HG02938 (cell line): ENCODE data around the gene EFHC2.
"Not testable (repeated sequence)": the region's sequence is repeated elsewhere in the genome, so short reads cannot be mapped to it uniquely, and the experiment has no call there.

Experiments used
- ATAC-seq: cut with Tn5 transposase; IDR thresholded peaks from one replicate; pipeline ENCODE4 v1.9.1; 2021; ENCODE audit warnings: mild to moderate bottlenecking, moderate library complexity; ENCODE audit not compliant: unreplicated experiment

Gene EFHC2

DNA sequence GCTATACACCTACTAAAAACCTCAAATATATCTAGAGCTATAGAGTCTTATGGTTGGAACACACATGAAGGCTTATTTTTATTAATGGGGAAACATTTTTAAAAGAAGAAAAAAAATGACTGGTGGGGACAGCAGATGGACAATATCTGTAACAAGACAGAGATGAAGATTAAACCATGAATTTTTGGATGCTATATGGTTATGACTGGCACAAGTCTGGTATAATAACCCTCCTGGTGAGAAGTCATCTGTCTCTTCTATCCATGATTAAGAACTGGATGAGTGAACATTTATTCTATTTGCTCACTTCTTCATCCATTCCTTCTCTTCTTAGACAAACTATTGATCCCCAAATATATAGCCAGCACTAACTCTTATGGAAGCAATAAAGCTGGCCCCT, 104.4 kb downstream of the EFHC2 start:
- ATAC-seq, result no peak

DNA sequence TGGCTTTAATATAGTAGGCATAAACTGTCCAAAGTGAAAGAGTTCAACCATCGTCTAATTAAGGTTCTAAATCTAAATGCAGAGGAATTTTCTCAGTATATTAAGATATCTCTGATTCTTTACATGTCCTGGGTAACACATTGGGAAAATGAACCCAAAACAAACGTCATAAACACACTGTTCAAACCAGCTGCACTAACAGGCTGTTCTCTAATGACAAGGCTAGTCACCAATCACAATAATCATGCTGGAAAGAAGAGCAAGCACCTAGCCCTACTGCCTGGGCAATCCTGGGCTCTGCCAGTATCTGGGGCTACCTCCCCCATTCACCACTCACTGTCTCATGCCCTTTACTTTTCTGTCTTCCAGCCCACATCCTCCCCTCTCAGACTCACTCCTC, 107.9 kb downstream of the EFHC2 start:
- no peak for ATAC-seq

DNA sequence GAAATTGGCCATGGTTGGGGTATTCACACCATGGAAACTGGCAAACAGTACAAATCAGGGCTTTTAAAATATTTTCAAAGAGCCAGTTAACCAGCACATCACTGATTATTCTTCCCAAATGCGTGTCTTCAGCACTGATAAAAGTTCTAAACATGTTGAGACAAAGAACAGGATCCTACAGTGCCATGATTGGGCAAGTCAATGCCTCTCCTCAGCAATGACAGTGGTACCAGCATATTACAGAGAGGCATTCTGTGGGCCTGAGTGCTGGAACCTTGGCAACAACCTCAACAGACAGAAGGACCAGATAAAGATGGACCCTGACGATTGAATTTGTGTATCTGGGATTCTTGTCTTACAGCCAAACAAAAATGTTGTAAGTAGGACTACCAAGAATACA, 108.9 kb downstream of the EFHC2 start:
- no peak for ATAC-seq

DNA sequence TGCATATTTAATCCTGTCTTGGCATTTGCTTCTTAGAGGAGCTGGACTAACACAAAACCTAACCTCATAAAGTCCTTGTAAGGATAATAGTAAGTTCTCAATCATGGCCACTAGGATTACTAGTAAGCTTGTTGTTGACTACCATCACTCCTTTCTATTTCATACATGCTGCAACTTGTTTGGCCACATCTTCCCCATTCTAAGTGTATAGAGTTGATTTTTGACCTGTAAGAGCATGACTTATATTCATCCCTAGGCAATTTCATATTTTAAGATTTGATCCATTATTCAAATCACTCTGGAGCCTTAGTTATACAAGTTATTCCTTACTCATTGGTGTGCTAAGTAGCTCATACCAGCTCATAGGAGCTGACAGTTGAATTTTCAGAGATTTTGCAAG, 109.4 kb downstream of the EFHC2 start:
- ATAC-seq, result no peak

DNA sequence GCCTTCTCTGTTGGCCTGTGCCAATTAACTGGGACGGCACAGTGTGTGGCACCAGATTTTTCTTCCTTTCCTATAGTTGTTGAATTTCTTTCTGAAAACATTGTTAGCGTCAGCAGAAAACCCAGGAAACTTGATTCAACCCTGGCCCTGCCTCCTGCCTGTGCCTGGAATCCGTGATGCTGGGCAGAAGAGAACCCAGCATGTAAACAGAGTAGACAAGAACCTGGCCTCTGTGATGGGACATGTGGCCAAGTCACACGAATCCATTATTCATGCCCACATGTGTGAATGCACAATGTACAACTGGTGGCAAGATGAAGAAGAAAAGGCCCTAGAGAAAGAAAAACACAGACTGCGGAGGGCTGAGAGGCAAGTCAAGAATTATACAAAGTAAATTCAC, 111.4 kb downstream of the EFHC2 start:
- ATAC-seq, result no peak

DNA sequence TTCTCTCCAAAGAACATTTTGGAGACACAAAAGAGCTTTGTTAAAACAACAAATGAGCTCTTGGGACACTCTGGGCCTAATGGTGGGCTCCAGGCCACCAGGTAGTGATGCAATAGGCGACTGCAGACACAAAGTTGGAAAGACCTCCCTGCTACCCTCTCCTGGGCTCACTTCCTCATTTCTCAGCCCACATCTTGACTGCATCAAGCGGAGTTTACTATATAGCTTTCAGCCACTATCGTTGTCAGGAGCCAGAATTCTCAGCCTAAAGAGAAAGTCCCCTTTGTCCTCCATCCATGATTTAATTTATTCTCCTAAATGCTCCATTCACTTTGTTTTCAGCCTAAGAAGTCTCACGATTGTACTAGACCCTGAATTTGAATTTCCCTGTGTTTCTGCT, 114.9 kb downstream of the EFHC2 start:
- ATAC-seq, result peak; percentile 79

DNA sequence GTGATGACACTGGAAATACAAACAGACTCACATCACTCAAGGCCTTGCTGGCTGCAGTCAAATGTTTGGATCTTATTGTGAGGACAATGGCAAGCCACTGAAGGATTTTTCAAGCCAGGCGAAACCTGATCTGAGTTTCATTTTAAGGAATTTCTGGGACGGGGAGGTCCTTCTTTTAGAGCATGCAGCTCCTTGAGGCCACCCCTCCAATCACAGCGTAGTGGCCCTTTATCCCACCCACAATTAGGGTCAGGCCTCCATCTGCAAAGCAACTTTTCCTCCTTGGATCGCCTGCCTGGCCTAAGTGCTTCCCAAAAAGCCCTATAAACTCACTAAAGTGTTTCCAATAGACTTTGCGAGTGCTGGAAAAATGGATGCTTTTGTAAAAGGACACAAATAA, 115.5 kb downstream of the EFHC2 start:
- no peak for ATAC-seq

DNA sequence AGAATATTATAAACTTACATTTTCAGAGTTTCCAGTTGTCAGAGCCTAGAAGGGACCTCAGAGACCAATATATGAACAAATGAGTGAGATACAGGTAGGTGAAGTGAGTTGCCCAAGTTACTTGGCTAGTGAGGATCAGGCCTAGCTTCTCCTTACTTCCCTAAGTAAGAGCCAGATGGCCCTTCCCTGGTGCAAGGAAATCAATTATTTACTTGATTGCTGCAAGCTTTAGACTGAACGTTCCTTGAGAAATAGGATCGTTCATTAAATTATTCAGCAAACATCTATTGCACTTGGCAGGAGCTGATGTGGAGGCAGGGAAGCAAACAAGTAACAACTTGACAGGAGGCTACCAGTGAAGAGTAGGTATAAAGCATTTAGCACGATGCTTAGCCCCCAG, 117.8 kb downstream of the EFHC2 start:
- no peak for ATAC-seq

DNA sequence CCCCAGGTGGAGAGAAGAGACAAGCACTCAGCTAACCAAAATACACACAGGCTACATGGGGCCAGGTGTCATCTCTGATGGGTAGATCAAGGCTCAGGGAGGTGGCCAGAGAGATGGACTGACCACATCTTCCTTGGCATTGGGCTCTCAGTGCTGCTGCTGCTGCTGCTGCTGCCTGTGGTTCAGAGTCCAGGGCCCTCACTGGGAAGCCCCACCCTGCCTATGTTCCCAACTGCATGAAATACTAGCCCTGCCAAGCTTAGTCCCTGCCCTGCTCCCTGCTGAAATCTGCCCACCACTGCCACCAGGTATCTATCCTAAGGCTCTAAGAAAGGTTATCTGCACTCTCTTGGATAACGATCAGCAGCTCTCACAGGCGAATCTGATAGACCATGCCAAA, 118.7 kb downstream of the EFHC2 start:
- no peak for ATAC-seq

DNA sequence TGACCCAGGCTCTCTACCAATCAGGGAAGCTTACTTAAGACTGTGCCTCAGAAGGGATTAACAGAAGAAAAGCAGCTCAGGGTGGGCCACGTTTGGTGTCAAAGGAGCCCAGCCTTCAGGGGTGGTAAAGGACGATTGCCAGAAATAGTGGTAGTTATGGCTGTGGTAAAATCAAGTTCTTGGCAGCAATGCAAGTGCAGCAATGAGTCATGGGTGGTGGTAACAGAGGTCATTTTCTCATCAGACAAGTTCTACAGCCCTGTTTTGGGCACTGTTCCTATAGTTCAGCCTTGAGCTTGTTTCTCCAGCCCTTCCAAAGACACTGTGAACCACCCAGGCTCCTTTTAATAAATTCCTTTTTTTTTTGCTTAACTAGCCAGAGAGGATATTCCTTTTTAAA, 120.3 kb downstream of the EFHC2 start:
- ATAC-seq, result no peak

DNA sequence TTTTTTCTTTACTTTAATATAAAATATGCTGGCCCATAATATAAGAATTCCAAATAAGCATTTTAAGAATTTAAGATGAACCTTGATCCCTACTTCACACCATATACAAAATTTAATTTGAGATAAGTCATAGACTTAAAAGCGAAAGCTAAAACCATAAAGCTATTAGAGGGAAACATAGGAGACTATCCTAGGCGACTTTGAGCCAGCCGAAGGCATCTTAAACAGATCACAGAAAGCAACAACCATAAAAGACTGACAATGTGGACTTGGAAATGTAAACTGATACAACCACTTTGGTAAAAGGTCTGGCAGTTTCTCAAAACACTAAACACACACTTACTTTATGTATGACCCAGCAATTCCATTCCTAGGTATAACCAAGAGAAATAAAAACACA, 125.0 kb downstream of the EFHC2 start:
- no peak for ATAC-seq

DNA sequence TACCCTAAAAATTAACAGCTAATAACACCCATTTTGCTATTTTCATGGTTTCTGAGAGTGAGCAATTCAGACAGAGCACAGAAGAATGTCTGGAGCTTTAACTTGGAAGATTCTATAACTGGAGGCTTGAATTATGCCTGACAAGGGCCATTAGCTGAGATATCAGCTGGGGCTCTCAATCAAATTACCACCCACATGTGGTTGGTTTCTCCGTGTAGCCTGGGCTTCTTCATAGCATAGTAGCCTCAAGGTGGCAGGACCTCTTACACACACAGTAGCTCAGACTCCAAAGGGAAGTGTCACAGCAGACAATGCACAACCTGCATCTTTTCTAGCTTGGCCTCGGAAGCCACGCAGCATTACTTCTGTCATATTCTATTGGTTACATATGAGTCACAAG, 127.3 kb downstream of the EFHC2 start:
- ATAC-seq, result no peak

DNA sequence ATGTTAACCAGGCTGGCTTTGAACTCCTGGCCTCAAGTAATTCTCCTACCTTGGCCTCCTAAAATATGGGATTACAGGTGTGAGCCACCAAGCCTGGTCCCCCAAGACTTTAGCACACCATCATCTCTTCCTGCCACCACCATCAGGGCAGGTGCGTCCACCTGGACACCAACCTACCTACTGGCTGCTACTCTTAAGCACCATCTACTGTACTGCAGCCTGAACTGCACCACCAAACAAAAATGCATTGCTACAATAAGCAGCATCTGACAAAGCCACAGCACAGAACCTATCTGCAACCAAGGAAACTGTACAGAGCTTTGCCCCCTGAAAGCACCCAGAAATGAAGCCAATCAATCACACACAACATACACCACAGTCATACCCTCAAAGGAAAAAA, 139.7 kb downstream of the EFHC2 start:
- no peak for ATAC-seq

DNA sequence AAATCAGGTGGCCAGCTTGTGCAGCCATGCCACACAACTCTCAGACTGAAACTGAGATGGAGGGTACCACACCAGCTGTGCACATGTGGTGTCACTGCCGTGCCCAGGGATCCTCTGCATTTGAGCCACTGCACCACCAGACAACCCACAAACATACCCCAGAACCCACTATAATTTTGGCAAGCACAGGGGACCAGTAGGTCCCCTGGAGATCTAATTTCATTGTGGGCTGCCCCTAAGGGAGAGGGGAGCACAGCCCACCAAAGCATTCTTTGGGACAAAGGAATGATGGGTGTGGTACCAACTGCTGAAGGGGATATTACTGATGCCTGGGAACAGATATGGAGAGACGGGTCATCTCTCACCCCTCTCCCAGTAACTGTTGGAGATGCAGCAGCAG, 140.9 kb downstream of the EFHC2 start:
- no peak for ATAC-seq

DNA sequence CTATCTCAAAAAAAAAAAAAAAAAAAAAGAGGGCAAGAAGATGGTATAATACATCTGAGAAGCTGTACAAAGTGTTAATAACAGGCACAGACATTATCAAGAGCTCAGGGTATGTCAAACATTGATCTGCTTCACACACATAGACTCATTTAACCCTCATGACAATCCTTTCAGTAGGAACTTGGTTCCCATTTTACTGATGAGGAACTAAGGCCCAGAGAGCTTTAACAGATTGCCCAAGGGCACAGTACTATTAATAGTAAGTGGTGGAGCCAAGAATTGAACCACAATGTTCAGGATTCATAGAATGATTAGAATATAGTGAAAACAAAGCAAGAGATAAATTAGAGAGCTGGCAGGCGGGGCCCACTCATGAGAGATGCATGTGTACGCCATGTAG, 154.4 kb downstream of the EFHC2 start:
- ATAC-seq, result no peak

DNA sequence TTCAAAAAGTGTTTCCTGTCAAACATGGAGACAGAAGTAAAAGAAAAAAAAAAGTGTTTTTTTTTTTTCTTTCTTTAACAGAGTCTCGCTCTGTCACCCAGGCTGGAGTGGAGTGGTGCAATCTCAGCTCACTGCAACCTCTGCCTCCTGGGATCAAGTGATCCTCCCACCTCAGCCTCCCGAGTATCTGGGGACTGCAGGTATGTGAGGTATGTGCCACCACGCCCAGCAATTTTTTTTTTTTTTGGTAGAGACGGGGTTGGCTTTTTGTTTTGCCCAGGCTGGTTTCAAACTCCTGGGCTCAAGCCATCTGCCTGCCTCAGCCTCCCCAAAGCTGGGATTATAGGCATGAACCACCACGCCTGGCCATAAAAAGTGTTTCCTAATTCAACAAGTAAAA, 155.6 kb downstream of the EFHC2 start:
- ATAC-seq, result not testable (repeated sequence)

DNA sequence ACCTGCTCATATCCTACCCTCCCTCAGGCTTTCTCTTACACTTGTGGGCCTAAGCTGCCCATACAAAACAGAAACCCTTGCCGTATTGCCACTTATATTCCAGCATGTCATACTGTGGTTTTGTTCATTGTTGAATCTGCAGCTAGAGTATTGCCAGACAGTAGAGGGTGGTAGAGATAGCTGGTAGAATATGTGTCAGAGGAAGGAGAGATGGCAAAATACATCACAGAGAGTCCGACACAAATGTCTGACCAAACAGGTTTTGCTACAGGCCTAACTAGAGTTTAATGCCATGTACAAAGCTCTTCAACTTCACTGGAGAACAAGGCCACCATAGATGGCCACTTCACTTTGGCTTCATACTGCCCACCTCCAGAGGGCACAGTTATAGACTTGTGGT, 160.1 kb downstream of the EFHC2 start:
- no peak for ATAC-seq

DNA sequence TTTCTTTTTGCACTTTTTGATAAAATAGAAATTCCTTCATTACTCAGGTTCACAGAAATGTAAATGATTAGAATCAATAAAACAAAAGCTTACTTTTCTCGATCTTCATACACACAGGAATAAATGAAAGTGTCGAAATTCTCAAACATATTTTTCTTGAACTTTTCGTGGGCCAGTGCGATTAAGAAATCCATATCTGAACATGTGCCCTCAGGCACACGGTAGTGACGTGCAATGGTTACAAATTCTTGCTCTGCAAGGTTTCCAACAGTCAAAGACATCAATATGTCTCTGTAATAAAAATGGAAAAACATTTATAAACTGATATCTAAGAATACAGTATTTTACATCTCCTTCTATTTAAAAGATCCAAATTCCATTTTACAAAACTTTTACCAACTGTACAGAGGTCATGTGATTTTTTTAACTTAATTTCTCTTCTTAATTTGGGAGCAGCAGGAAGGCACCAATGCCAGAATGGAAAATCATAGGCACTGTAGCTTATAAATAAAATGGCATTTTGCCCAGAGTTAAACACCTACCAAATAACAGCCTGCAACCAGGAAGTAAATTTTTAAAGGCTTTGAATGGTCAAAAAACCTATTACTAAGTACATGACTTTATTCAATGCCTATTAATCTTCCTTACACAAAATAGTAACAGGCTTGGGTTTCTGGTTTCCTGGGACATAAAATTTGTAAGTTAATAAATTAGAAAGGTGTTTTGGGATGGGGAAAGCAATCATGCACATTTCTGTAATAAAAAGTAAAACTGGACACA, 165.0 kb downstream of the EFHC2 start:
- ATAC-seq, result no peak

DNA sequence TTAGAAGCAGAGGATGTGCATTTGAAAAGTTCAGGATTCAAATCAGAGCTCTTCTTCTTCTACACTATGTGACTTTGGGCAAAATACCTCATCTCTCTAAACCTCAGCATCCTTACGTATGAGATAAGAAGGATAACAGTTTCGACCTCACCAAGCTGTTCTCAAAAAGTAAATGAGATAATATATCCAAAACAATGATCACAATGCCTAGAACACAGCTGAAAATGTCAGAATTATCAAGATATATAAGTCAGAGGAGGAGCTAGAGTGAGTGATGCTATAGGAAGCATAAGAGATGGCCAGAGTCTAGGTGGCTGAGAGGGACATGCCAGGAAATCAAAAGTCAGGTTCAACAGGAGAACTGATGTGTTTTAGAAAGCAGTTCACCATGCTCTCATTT, 168.0 kb downstream of the EFHC2 start:
- no peak for ATAC-seq

DNA sequence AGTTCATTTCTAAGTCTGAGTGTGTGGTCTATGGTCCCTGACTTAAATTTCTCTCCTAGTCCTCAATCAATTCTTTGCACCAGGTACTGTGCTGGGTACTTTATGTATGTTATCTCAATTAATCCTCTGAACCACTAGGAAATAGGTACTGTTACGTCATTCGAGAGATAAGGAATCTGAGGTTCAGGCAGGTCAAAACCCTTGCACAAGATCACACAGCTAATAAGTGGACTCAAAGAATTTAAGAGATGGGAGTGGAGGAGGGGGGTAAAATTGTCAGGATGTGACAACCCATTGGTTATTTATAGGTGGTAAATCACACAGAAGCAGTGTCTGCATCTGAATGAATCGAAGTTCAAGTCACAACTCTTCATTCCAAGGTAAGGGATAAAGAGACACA, 169.4 kb downstream of the EFHC2 start:
- ATAC-seq, result no peak

DNA sequence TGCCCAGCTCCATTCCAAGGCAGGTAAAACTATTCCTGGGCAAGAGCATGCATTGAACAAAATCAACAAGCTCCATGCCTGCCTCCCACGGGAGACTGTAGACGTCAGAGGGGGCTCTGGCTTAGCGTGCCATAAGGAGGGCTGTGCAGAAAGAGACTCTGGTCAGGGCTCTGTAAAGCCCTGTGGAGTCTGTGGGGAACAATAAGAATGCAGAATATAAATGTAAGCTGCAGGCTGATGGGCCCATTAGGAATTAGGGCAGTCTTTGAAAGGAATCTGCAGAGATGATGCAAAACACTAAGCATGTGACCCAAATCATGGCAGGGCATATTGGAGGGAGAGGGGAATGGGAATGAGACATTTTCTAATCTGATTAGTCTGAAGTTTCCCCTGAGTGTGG, 170.3 kb downstream of the EFHC2 start:
- ATAC-seq, result no peak

DNA sequence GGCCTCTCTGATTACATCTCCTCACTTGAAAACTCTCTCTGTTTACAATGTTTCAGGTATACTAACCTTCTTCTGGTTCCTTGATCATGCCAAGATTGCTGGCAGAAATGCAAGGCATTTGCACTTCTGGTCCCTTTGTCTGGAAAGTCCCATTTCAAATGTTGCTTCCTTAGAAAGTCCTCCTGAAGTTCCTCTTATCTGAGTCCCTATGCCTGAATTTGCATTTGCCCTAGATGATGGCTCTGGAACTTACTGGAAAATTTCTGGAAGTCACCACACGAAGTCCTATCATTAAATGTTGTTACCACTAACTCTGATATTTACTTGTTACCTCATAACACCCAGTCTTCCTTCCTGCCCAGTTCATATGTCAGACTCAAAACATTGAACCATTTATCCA, 176.4 kb downstream of the EFHC2 start:
- no peak for ATAC-seq

DNA sequence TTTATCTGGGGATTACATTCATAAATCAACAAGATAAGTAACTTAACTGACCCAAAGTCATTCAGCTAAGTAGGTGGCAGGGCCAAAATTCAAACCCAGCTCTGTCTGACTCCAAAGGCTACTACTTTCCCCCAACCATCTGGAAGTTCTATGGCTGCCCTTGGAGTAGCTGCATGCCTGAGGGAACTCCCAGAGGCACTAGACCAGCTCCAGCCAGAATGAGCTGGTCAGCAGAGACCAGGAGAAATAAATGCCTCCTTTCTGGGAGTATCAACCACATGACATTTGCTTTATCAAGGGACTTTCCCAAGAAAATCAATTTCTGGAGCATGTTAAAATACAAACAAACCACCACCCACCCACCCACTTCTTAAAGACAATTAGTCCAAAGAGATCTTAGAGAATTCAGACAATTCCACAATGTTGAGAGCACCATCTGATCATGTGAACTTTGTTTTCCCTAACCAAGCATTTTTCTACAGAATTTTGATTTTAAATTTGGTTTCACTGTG, 180.5 kb downstream of the EFHC2 start:
- ATAC-seq, result no peak
